GM04504 (cell line): Measurements from ENCODE around the gene GLOD4.

Experiments
- DNase-seq: peaks from one replicate; pipeline ENCODE4 v3.0.0-alpha.2; 2012; ENCODE audit warnings: low read depth

The GLOD4 gene

GRCh38 chr17:742147-742793, 39.8 kb downstream of the GLOD4 start:
- no peak for DNase-seq

- no peak for DNase-seq
Measured at GRCh38 chr17:740240-741017, 41.7 kb downstream of the GLOD4 start.

- no peak for DNase-seq
Measured at GRCh38 chr17:737561-738113, 44.4 kb downstream of the GLOD4 start.

- no peak for DNase-seq
Measured at GRCh38 chr17:733743-734142, 48.3 kb downstream of the GLOD4 start.

GRCh38 chr17:732902-733720, 49.0 kb downstream of the GLOD4 start:
- no peak for DNase-seq

GRCh38 chr17:732067-732901, 49.8 kb downstream of the GLOD4 start, which contains the start of gene TLCD3A:
TSS of gene TLCD3A (plus strand) at chr17:732596. CDS start at chr17:732648, 52 bp downstream.
- no peak for DNase-seq

- DNase-seq, result no peak
Measured at GRCh38 chr17:731644-732066, 50.4 kb downstream of the GLOD4 start.

GRCh38 chr17:728911-729310, 53.2 kb downstream of the GLOD4 start:
- DNase-seq, result no peak

- no peak for DNase-seq
Measured at GRCh38 chr17:726271-726919, 55.7 kb downstream of the GLOD4 start.

GRCh38 chr17:725746-726145, 56.3 kb downstream of the GLOD4 start:
- no peak for DNase-seq

- no peak for DNase-seq
Measured at GRCh38 chr17:725084-725483, 57.0 kb downstream of the GLOD4 start.

GRCh38 chr17:721540-721937, 60.5 kb downstream of the GLOD4 start:
- DNase-seq, result no peak

- no peak for DNase-seq
Measured at GRCh38 chr17:720706-721539, 61.2 kb downstream of the GLOD4 start.

GRCh38 chr17:718075-718474, 64.0 kb downstream of the GLOD4 start:
- DNase-seq, result no peak
